ENCODE measurements around the gene WWOX.

WWOX gene

DNA sequence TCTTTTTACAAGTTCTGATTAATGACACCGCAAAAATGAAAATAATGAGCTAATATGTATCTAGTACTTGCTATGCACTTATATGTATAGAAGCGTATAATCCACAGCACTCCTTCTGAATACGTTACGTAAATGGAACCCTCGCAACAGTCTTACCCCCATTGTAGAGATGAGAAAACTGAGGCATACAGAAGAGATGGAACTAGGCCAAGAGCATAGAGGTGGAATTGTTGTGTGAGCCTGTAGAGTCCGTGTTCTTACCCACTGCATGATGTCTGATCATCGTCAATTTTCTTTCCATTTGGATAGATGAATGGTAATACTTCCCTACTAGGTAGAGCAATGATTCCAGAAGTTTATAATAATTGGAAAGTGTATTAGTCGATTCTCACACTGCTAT is 394.1 kb downstream of the WWOX start:
- Histone ChIP-seq H3K79me1 (ENCODE audit: low read length) (no peaks in the 10 kb centered on the region), H4K8ac (ENCODE audit: low read depth, low read length) (no peak overlapping the region), H3K27ac (ENCODE audit: low read depth, low read length) (no peak overlapping the region), H3K4ac (ENCODE audit: low read depth, low read length) (no peak overlapping the region), H2AK5ac (ENCODE audit: low read length) (no peak overlapping the region), H3K56ac (ENCODE audit: low read length) (no peak overlapping the region), H3K4me2 (ENCODE audit: low read length) (no peak overlapping the region), H2BK120ac (ENCODE audit: low read depth, low read length) (no peak overlapping the region), H3K18ac (ENCODE audit: low read length) (no peak overlapping the region), H2BK15ac (replicated peaks; ENCODE audit: low read depth) (no peak overlapping the region), H3K79me2 (ENCODE audit: control insufficient read depth, insufficient read depth, low read length) (no peaks in the 10 kb centered on the region), H3K27me3 (ENCODE audit: insufficient read depth, low read length, poor library complexity) (no peaks in the 10 kb centered on the region), H3K9ac (ENCODE audit: low read length) (no peak overlapping the region), H3K36me3 (ENCODE audit: control insufficient read depth, insufficient read depth, low read length) (no peaks in the 10 kb centered on the region), H4K5ac (ENCODE audit: low read length) (no peak overlapping the region), H3K4me3 (ENCODE audit: low read length) (no peak overlapping the region), H2BK5ac (ENCODE audit: low read length) (no peak overlapping the region), H3K23ac (ENCODE audit: low read length) (no peak overlapping the region), H3K4me1 (ENCODE audit: control insufficient read depth, low read depth, low read length) (peaks cover 2% of the 10 kb centered on the region)
- no CpG with 5 or more reads among the region's 8 CpGs for WGBS (ENCODE audit: extremely low coverage, insufficient coverage, low lambda C conversion rate)
- DNase-seq: no peak

DNA sequence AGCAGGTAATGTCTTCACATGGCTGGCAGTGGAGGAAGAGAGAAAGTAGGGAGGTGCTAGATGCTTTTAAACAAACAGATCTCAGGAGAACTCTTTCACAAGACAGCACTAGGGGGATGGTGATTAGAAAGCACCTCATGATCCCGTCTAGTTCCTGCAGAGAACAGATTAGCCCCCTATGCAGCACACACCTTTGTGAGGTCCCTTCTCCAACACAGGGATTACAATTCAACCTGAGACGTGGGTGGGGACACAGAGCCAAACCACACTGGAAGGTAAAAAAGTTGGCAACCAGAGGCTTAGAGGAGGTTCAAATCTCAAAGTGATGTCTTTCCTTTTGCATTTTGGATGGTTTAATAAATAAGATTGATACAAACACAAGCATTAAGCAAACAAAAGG is 394.7 kb downstream of the WWOX start:
- no peaks in the 10 kb centered on the region for H3K79me2 ChIP-seq (ENCODE audit: control insufficient read depth, insufficient read depth, low read length)
- H2AK5ac ChIP-seq (ENCODE audit: low read length): no peak overlapping the region
- no peaks in the 10 kb centered on the region for H3K79me1 ChIP-seq (ENCODE audit: low read length)
- H3K27me3 ChIP-seq (ENCODE audit: insufficient read depth, low read length, poor library complexity): no peaks in the 10 kb centered on the region
- no peak overlapping the region for H3K9ac ChIP-seq (ENCODE audit: low read length)
- H3K4me1 ChIP-seq (ENCODE audit: control insufficient read depth, low read depth, low read length): peaks cover 2% of the 10 kb centered on the region
- no peak overlapping the region for H3K18ac ChIP-seq (ENCODE audit: low read length)
- no CpG with 5 or more reads among the region's 2 CpGs for WGBS (ENCODE audit: extremely low coverage, insufficient coverage, low lambda C conversion rate)
- H2BK5ac ChIP-seq (ENCODE audit: low read length): no peak overlapping the region
- H3K23ac ChIP-seq (ENCODE audit: low read length): no peak overlapping the region
- peak; percentile 28 for DNase-seq
- no peaks in the 10 kb centered on the region for H3K36me3 ChIP-seq (ENCODE audit: control insufficient read depth, insufficient read depth, low read length)
- H2BK15ac ChIP-seq (replicated peaks; ENCODE audit: low read depth): no peak overlapping the region
- no peak overlapping the region for H4K5ac ChIP-seq (ENCODE audit: low read length)
- H3K4me3 ChIP-seq (ENCODE audit: low read length): no peak overlapping the region
- no peak overlapping the region for H2BK120ac ChIP-seq (ENCODE audit: low read depth, low read length)
- H4K8ac ChIP-seq (ENCODE audit: low read depth, low read length): no peak overlapping the region
- no peak overlapping the region for H3K4ac ChIP-seq (ENCODE audit: low read depth, low read length)
- no peak overlapping the region for H3K27ac ChIP-seq (ENCODE audit: low read depth, low read length)
- H3K56ac ChIP-seq (ENCODE audit: low read length): no peak overlapping the region
- no peak overlapping the region for H3K4me2 ChIP-seq (ENCODE audit: low read length)

DNA sequence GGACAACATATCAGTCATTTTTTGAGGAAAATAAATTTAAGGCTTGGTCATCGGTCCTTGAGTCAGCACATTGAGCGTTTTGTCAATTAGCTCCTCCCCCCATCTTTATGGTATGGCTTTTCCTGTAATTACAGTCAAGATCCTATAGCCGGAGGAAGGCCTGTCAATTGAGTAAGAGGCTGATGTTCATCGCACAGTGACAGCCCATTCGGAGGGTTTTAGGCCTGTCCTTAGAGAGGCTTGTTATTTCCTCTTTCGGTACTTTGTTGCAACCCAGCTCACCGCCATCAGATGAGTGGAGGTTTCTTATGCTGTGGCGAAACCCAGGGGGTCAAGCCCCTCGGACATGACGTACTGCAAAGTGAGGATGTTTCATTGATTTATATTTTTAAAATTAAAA is 395.2 kb downstream of the WWOX start:
- H2AK5ac ChIP-seq (ENCODE audit: low read length): no peak overlapping the region
- H4K8ac ChIP-seq (ENCODE audit: low read depth, low read length): no peak overlapping the region
- no peak overlapping the region for H3K18ac ChIP-seq (ENCODE audit: low read length)
- H3K79me1 ChIP-seq (ENCODE audit: low read length): no peaks in the 10 kb centered on the region
- no peaks in the 10 kb centered on the region for H3K36me3 ChIP-seq (ENCODE audit: control insufficient read depth, insufficient read depth, low read length)
- no peak overlapping the region for H3K4me3 ChIP-seq (ENCODE audit: low read length)
- H3K23ac ChIP-seq (ENCODE audit: low read length): no peak overlapping the region
- no peak overlapping the region for H3K9ac ChIP-seq (ENCODE audit: low read length)
- H2BK120ac ChIP-seq (ENCODE audit: low read depth, low read length): no peak overlapping the region
- no peak overlapping the region for H2BK5ac ChIP-seq (ENCODE audit: low read length)
- no peak for DNase-seq
- no peak overlapping the region for H3K4me2 ChIP-seq (ENCODE audit: low read length)
- H3K27me3 ChIP-seq (ENCODE audit: insufficient read depth, low read length, poor library complexity): no peaks in the 10 kb centered on the region
- H3K4ac ChIP-seq (ENCODE audit: low read depth, low read length): no peak overlapping the region
- no peaks in the 10 kb centered on the region for H3K79me2 ChIP-seq (ENCODE audit: control insufficient read depth, insufficient read depth, low read length)
- no peak overlapping the region for H3K56ac ChIP-seq (ENCODE audit: low read length)
- no peak overlapping the region for H4K5ac ChIP-seq (ENCODE audit: low read length)
- no peak overlapping the region for H2BK15ac ChIP-seq (replicated peaks; ENCODE audit: low read depth)
- H3K4me1 ChIP-seq (ENCODE audit: control insufficient read depth, low read depth, low read length): peaks cover 2% of the 10 kb centered on the region
- WGBS (ENCODE audit: extremely low coverage, insufficient coverage, low lambda C conversion rate): no CpG with 5 or more reads among the region's 10 CpGs
- no peak overlapping the region for H3K27ac ChIP-seq (ENCODE audit: low read depth, low read length)

DNA sequence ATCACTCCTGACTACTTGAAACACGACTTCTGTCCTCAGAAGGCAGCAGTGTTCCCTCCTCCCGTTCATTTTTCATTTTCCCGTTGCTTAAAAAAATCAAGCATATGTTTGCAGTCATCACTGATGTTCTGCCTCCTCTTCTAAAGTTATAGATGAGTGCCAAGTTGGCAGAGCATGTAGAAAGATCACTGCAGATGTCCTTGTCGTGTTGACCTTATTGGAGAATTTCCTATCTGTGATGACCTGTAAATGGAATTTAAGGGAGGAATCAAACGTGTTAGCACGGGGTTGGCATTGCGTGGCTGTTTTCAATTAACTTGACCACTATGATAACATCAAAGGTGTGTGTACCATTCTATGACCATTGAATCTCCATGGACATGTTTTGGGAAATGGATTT is 396.7 kb downstream of the WWOX start:
- Histone ChIP-seq H3K23ac (ENCODE audit: low read length) (no peak overlapping the region), H3K4me2 (ENCODE audit: low read length) (no peak overlapping the region), H3K9ac (ENCODE audit: low read length) (no peak overlapping the region), H3K27ac (ENCODE audit: low read depth, low read length) (no peak overlapping the region), H3K36me3 (ENCODE audit: control insufficient read depth, insufficient read depth, low read length) (no peaks in the 10 kb centered on the region), H3K4me3 (ENCODE audit: low read length) (no peak overlapping the region), H2BK120ac (ENCODE audit: low read depth, low read length) (no peak overlapping the region), H2BK15ac (replicated peaks; ENCODE audit: low read depth) (no peak overlapping the region), H3K56ac (ENCODE audit: low read length) (no peak overlapping the region), H3K79me2 (ENCODE audit: control insufficient read depth, insufficient read depth, low read length) (no peaks in the 10 kb centered on the region), H2BK5ac (ENCODE audit: low read length) (no peak overlapping the region), H3K4me1 (ENCODE audit: control insufficient read depth, low read depth, low read length) (peaks cover 2% of the 10 kb centered on the region), H3K18ac (ENCODE audit: low read length) (no peak overlapping the region), H4K8ac (ENCODE audit: low read depth, low read length) (no peak overlapping the region), H3K27me3 (ENCODE audit: insufficient read depth, low read length, poor library complexity) (no peaks in the 10 kb centered on the region), H2AK5ac (ENCODE audit: low read length) (no peak overlapping the region), H3K79me1 (ENCODE audit: low read length) (no peaks in the 10 kb centered on the region), H3K4ac (ENCODE audit: low read depth, low read length) (no peak overlapping the region), H4K5ac (ENCODE audit: low read length) (no peak overlapping the region)
- DNase-seq: no peak
- WGBS (ENCODE audit: extremely low coverage, insufficient coverage, low lambda C conversion rate): no CpG with 5 or more reads among the region's 7 CpGs

DNA sequence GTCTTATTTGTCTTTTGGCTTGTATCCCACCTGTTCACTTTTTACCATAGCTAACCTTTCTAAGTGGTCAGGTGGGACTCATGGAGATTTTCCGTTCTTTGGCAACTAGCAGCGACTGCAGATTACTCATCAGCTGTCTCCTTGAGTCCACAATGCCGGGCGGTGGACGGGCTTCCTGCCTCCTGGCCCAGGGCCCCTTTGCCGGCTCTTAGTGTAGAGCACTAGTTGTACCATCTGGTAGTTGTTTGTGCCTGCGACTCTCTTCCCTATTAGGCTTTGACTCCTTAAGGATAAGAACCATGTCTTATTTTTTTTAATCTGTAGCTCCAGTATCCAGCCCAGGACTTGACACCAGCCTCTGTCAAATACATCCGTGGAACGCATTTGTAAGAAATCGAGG is 399.9 kb downstream of the WWOX start:
- Histone ChIP-seq H3K36me3 (ENCODE audit: control insufficient read depth, insufficient read depth, low read length) (no peaks in the 10 kb centered on the region), H3K9ac (ENCODE audit: low read length) (no peak overlapping the region), H3K4me2 (ENCODE audit: low read length) (no peak overlapping the region), H3K23ac (ENCODE audit: low read length) (no peak overlapping the region), H4K8ac (ENCODE audit: low read depth, low read length) (no peak overlapping the region), H2BK15ac (replicated peaks; ENCODE audit: low read depth) (no peak overlapping the region), H4K5ac (ENCODE audit: low read length) (no peak overlapping the region), H3K79me2 (ENCODE audit: control insufficient read depth, insufficient read depth, low read length) (no peaks in the 10 kb centered on the region), H3K4me3 (ENCODE audit: low read length) (no peak overlapping the region), H3K4me1 (ENCODE audit: control insufficient read depth, low read depth, low read length) (peaks cover 1% of the 10 kb centered on the region), H3K79me1 (ENCODE audit: low read length) (no peaks in the 10 kb centered on the region), H3K4ac (ENCODE audit: low read depth, low read length) (no peak overlapping the region), H3K27ac (ENCODE audit: low read depth, low read length) (no peak overlapping the region), H3K18ac (ENCODE audit: low read length) (no peak overlapping the region), H2BK120ac (ENCODE audit: low read depth, low read length) (no peak overlapping the region), H3K27me3 (ENCODE audit: insufficient read depth, low read length, poor library complexity) (no peaks in the 10 kb centered on the region), H2AK5ac (ENCODE audit: low read length) (no peak overlapping the region), H2BK5ac (ENCODE audit: low read length) (no peak overlapping the region), H3K56ac (ENCODE audit: low read length) (no peak overlapping the region)
- WGBS (ENCODE audit: extremely low coverage, insufficient coverage, low lambda C conversion rate): no CpG with 5 or more reads among the region's 10 CpGs
- no peak for DNase-seq

DNA sequence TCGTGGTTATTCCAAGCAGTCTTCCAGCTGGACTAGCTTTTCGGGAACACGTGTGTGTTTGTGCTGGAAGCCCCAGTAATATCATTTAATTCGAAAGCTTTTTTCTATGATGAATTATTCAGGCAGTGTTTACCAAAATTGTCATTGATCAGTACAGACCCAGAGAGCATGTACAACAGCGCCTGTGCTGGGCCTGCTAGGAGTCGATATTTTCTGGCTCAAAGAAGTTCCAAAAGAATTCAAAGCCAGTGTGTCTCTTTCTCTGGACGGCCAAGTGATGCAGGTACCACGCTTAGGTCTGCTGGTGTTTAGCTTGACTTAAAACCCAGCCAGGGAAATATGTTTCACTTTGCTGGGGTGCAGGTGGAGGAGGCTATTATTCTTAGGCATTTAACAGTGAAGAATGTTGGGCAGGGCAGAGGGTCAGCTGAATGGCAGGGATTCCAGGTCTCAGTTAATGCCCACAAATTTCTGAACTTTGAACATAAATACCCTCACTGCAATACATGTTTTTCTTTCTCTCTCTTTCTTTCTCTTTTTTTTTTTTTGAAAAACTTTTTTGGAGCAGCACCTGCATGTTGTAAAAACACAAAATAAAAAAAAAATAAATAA is 401.3 kb downstream of the WWOX start:
- no peak overlapping the region for H3K23ac ChIP-seq (ENCODE audit: low read length)
- H4K8ac ChIP-seq (ENCODE audit: low read depth, low read length): no peak overlapping the region
- no peak overlapping the region for H3K27ac ChIP-seq (ENCODE audit: low read depth, low read length)
- H3K79me2 ChIP-seq (ENCODE audit: control insufficient read depth, insufficient read depth, low read length): no peaks in the 10 kb centered on the region
- no peak overlapping the region for H3K4ac ChIP-seq (ENCODE audit: low read depth, low read length)
- no peak for DNase-seq
- H2AK5ac ChIP-seq (ENCODE audit: low read length): no peak overlapping the region
- H3K4me2 ChIP-seq (ENCODE audit: low read length): no peak overlapping the region
- no peak overlapping the region for H3K18ac ChIP-seq (ENCODE audit: low read length)
- H3K9ac ChIP-seq (ENCODE audit: low read length): no peak overlapping the region
- no peak overlapping the region for H2BK5ac ChIP-seq (ENCODE audit: low read length)
- H3K27me3 ChIP-seq (ENCODE audit: insufficient read depth, low read length, poor library complexity): no peaks in the 10 kb centered on the region
- H3K56ac ChIP-seq (ENCODE audit: low read length): no peak overlapping the region
- no CpG with 5 or more reads among the region's 8 CpGs for WGBS (ENCODE audit: extremely low coverage, insufficient coverage, low lambda C conversion rate)
- no peak overlapping the region for H3K4me3 ChIP-seq (ENCODE audit: low read length)
- H3K4me1 ChIP-seq (ENCODE audit: control insufficient read depth, low read depth, low read length): no peaks in the 10 kb centered on the region
- H2BK120ac ChIP-seq (ENCODE audit: low read depth, low read length): no peak overlapping the region
- no peaks in the 10 kb centered on the region for H3K36me3 ChIP-seq (ENCODE audit: control insufficient read depth, insufficient read depth, low read length)
- no peak overlapping the region for H4K5ac ChIP-seq (ENCODE audit: low read length)
- H3K79me1 ChIP-seq (ENCODE audit: low read length): no peaks in the 10 kb centered on the region
- H2BK15ac ChIP-seq (replicated peaks; ENCODE audit: low read depth): no peak overlapping the region

All from mesendoderm (in vitro differentiated cells).